Measurements from ENCODE around the gene GPHA2. TPM values are rescaled to one million over a fixed set of nuclear protein-coding genes. Genes with fewer than 3 reads are reported as not detected.

Gene GPHA2
- total RNA-seq, 3 donors from 2014 or later = not detected

GRCh38 chr11:64951529-64951928, 15.8 kb upstream of the GPHA2 start:
- ATAC-seq = no peak
- Histone ChIP-seq H3K4me3 (no peak overlapping the region), H3K9me3 (no peaks in the 10 kb centered on the region), H3K4me1 (ENCODE audit: low read depth) (no peaks in the 10 kb centered on the region), H3K36me3 (ENCODE audit: low read depth) (no peaks in the 10 kb centered on the region)
- intact Hi-C loops (cut with DNase I, micrococcal nuclease) = no loop called here
- TF ChIP-seq, protein P1, sequence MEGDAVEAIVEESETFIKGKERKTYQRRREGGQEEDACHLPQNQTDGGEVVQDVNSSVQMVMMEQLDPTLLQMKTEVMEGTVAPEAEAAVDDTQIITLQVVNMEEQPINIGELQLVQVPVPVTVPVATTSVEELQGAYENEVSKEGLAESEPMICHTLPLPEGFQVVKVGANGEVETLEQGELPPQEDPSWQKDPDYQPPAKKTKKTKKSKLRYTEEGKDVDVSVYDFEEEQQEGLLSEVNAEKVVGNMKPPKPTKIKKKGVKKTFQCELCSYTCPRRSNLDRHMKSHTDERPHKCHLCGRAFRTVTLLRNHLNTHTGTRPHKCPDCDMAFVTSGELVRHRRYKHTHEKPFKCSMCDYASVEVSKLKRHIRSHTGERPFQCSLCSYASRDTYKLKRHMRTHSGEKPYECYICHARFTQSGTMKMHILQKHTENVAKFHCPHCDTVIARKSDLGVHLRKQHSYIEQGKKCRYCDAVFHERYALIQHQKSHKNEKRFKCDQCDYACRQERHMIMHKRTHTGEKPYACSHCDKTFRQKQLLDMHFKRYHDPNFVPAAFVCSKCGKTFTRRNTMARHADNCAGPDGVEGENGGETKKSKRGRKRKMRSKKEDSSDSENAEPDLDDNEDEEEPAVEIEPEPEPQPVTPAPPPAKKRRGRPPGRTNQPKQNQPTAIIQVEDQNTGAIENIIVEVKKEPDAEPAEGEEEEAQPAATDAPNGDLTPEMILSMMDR (IDR thresholded peaks at IDR 0.05) = no peak
- DNase-seq = no peak

DNA sequence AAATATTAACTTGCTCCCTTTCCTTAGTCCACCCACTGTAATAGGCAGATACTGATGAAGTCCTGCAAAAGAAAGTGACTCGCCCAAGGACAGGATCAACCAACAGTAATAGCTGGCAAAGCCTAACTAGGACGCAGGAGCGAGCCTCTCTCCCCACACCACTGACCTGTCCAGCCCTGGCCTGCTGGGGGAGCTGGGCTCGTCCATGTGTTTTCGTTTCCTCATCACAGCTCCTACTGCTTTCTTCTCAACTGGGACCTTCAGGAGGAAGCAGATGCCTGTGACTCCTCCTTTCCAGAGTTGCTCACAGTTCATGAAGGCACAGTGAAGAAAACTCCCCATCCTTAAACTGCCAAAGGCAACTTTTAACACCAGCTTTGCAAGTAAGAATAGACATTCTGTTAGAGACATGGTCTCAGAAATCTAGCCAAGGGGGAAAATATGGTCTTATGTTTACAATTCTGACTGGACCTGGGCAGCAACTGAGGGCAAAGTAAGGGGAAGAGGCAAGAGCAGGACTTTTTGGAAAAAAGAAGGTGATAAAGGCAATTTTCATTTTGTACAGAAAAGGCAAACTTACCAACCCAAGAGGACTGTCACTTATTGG, 11.6 kb upstream of the GPHA2 start:
- DNase-seq (no peak), ATAC-seq (peak; percentile 41)
- H3K9me3 ChIP-seq = no peaks in the 10 kb centered on the region
- H3K4me3 ChIP-seq = no peak overlapping the region
- H3K36me3 ChIP-seq (ENCODE audit: low read depth) = no peaks in the 10 kb centered on the region
- no peaks in the 10 kb centered on the region for H3K4me1 ChIP-seq (ENCODE audit: low read depth)
- TF ChIP-seq, protein P1 (IDR thresholded peaks at IDR 0.05) = no peak
- intact Hi-C loops (cut with DNase I, micrococcal nuclease) = no loop called here

DNA sequence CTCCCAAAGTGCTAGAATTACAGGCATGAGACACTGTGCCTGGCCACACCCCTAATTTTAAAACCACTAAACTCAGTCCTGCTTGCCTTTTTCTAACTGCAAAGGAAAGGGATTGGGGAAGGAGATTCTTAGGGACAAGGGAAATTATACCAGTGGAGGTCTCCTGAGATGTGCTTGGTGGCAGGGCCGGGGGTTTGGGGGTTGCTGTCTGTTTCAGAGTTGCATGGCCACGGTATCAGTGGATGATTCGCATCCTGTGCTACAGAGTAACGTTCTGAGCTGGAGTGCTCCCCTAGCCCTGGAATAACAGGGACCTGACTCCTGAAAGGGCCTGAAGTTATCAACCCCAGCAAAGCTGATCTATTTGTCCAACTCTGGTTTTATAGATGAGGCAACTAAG, 846 bp upstream of the GPHA2 start:
- Histone ChIP-seq H3K4me3 (no peak overlapping the region), H3K9me3 (no peaks in the 10 kb centered on the region), H3K36me3 (ENCODE audit: low read depth) (peaks cover under 1% of the 10 kb centered on the region), H3K4me1 (ENCODE audit: low read depth) (no peaks in the 10 kb centered on the region)
- ATAC-seq = no peak
- intact Hi-C loops (cut with DNase I, micrococcal nuclease) = no loop called here
- TF ChIP-seq, protein P1 (IDR thresholded peaks at IDR 0.05) = no peak
- DNase-seq = no peak

DNA sequence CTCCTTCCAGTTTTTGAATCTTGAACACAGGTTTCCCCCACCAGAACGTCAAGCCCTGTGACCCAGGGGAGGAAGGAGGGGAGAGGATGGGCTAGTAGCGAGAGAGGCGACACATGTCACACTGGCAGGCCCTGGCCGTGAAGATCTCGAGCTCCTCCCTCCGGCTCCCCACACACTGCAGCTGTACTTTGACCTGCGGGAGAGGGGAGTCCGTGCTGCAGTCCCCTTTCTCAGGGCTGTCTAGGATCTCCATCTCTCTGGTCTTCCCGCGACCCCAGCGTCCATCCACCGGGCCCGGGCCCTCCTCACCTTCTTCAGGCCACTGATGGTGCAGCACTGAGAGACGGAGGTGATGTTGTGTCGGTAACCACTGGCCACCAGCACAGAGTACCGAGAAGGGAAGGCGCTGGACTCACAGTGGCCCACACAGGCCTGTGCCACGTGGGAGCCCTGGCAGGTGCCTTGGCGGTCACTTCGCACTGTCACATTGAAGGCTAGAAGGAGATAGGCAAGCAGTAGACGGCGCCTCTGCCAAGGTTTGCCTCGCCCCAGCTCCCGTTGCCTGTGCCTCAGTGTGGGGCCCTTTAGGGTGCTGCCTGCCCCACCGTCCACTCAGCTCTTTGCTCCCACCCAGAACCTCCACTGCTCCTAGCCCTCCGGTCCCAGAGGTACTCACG, 873 bp downstream of the GPHA2 start:
- DNase-seq (no peak), ATAC-seq (peak; percentile 13)
- intact Hi-C loops (cut with DNase I, micrococcal nuclease) = no loop called here
- Histone ChIP-seq H3K4me1 (ENCODE audit: low read depth) (no peaks in the 10 kb centered on the region), H3K9me3 (no peaks in the 10 kb centered on the region), H3K36me3 (ENCODE audit: low read depth) (peaks cover 9% of the 10 kb centered on the region), H3K4me3 (no peak overlapping the region)
- TF ChIP-seq, protein P1 (IDR thresholded peaks at IDR 0.05) = no peak

DNA sequence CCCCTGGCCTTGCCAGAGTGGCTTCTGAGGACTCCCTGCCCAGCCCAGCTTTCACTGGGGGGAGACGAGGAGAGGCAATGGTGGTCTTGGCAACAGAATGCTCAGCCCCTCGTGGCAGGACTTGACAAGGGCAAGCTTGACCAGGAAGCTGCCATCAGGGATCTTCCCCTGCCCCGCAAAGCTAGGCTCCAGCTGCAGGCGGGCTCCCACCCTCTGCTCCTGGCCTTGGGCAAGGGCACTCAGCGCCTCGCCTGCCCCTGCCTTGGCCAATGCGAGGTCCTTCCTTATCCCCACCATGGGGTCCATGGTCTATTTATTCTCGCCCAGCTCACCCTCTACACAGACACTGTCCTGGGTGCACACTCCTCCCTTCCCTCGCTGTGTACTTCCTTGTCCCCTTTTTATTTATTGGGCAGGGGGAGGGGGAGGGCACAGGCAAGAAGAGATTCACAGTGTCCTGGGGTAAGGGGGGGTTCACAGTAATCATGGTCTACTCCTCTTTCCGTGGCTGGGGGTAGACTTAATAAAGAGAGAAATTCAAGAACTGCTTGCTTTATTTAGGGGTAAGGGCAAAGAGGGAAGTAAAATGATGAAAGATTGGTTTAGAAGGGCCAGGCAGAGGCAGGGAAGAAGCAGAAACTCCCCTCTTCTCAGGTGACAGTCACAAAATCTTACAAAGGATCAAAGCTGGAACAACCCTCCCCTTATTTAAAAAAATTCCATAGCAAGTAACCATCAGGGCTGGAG, 1.6 kb downstream of the GPHA2 start:
- Histone ChIP-seq H3K4me1 (ENCODE audit: low read depth) (no peaks in the 10 kb centered on the region), H3K4me3 (no peak overlapping the region), H3K9me3 (no peaks in the 10 kb centered on the region), H3K36me3 (ENCODE audit: low read depth) (peaks cover 9% of the 10 kb centered on the region)
- ATAC-seq (no peak), DNase-seq (no peak)
- intact Hi-C loops (cut with DNase I, micrococcal nuclease) = no loop called here
- TF ChIP-seq, protein P1 (IDR thresholded peaks at IDR 0.05) = no peak
